HepG2 (cell line): ENCODE results near the gene VPS52. TPM values are rescaled to one million over a fixed set of nuclear protein-coding genes. Genes with fewer than 3 reads are reported as not detected.

Source experiments
- CC2D1A ChIP-seq: sonication (generic); formaldehyde crosslinking; IDR thresholded peaks from 2 replicates; pipeline ENCODE4 v1.8.1; 2023; ENCODE audit warnings: mild to moderate bottlenecking, missing genetic modification reagents
- DMTF1 ChIP-seq: sonication (generic); formaldehyde crosslinking; IDR thresholded peaks from 2 replicates; pipeline ENCODE4 v1.4.0; 2020; ENCODE audit warnings: mild to moderate bottlenecking, missing genetic modification reagents
- HNRNPK ChIP-seq: fragments of 200-400 bp; formaldehyde crosslinking; IDR thresholded peaks from 2 replicates; pipeline ENCODE4 v1.6.1; 2018; ENCODE audit warnings: low read length, low read depth, moderate library complexity, mild to moderate bottlenecking; ENCODE audit not compliant: poor library complexity, severe bottlenecking
- HOXA9 ChIP-seq: sonication (generic); formaldehyde crosslinking; IDR thresholded peaks from 2 replicates; pipeline ENCODE4 v1.8.1; 2022; ENCODE audit warnings: missing genetic modification reagents, mild to moderate bottlenecking, moderate library complexity, borderline replicate concordance
- KAT8 ChIP-seq: IDR thresholded peaks from 2 replicates; pipeline ENCODE4 v1.6.1; 2016; ENCODE audit warnings: missing genetic modification reagents, missing compliant biosample characterization
- KLF15 ChIP-seq: sonication (generic); formaldehyde crosslinking; IDR thresholded peaks from 2 replicates; pipeline ENCODE4 v1.8.1; 2023; ENCODE audit warnings: borderline replicate concordance, mild to moderate bottlenecking, inconsistent platforms, missing genetic modification reagents, mixed read lengths
- NONO ChIP-seq, 2 experiments: fragments of 450-650 bp in 1 of 2; sonication (generic) in 1 of 2; formaldehyde crosslinking in 1 of 2; IDR thresholded peaks in 1 of 2; conservative IDR thresholded peaks in 1 of 2; 2 replicates each; pipeline versions ENCODE4 v1.6.1 to v1.8.0; 2017 to 2022; ENCODE audit warnings: mild to moderate bottlenecking in 1 of 2, missing genetic modification reagents in 1 of 2, moderate library complexity in 1 of 2
- PRDM4 ChIP-seq: sonication (generic); formaldehyde crosslinking; IDR thresholded peaks from 2 replicates; pipeline ENCODE4 v1.9.0; 2021; ENCODE audit warnings: missing genetic modification reagents, borderline replicate concordance
- SIN3A ChIP-seq: IDR thresholded peaks from 2 replicates; pipeline ENCODE4 v1.6.1; 2011; ENCODE audit warnings: low read depth, mild to moderate bottlenecking, control low read depth, low read length, borderline replicate concordance
- TMF1 ChIP-seq: sonication (generic); formaldehyde crosslinking; IDR thresholded peaks from 2 replicates; pipeline ENCODE4 v1.8.1; 2022; ENCODE audit warnings: low read depth, missing genetic modification reagents
- ZFY ChIP-seq: sonication (generic); formaldehyde crosslinking; IDR thresholded peaks from 2 replicates; pipeline ENCODE4 v1.4.0; 2020; ENCODE audit warnings: missing genetic modification reagents
- ZNF136 ChIP-seq: sonication (generic); formaldehyde crosslinking; IDR thresholded peaks from 2 replicates; pipeline ENCODE4 v1.8.1; 2022; ENCODE audit warnings: low read depth, mild to moderate bottlenecking, moderate library complexity, missing genetic modification reagents
- ZNF256 ChIP-seq: sonication (generic); formaldehyde crosslinking; conservative IDR thresholded peaks from 2 replicates; pipeline ENCODE4 v1.4.0; 2020; ENCODE audit warnings: missing genetic modification reagents
- ZNF333 ChIP-seq: sonication (generic); formaldehyde crosslinking; IDR thresholded peaks from 2 replicates; pipeline ENCODE4 v1.4.0; 2020; ENCODE audit warnings: mild to moderate bottlenecking, missing genetic modification reagents, borderline replicate concordance
- ZNF672 ChIP-seq: sonication (generic); formaldehyde crosslinking; IDR thresholded peaks from 2 replicates; pipeline ENCODE4 v1.8.1; 2022; ENCODE audit warnings: missing genetic modification reagents
- ZNF724P ChIP-seq: sonication (generic); formaldehyde crosslinking; IDR thresholded peaks from 2 replicates; pipeline ENCODE4 v1.8.0; 2022; ENCODE audit warnings: missing genetic modification reagents, borderline replicate concordance
- ZNF737 ChIP-seq: sonication (generic); formaldehyde crosslinking; IDR thresholded peaks from 2 replicates; pipeline ENCODE4 v1.5.0; 2020; ENCODE audit warnings: missing genetic modification reagents, mild to moderate bottlenecking, borderline replicate concordance
- polyA plus RNA-seq, 8 experiments: library from polyadenylated mRNA; depleted of rRNA in 3 of 8; stranded (reverse) in 7 of 8; unstranded in 1 of 8; fragments of >200 nt; fragmentation: Illumina TruSeq in 4 of 8; extraction: Trizol in 4 of 8; gene quantifications; 2 replicates each; pipeline versions ENCODE4 v1.2.1 to v1.2.3, GENCODE V29; 2011 to 2016; ENCODE audit warnings: low read depth in 4 of 8, missing spikeins in 1 of 8, mixed read lengths in 1 of 8; ENCODE audit not compliant: insufficient read depth in 1 of 8
- total RNA-seq, 5 experiments: library from RNA; depleted of rRNA; stranded (reverse); fragments of >200 nt; fragmentation: Illumina TruSeq; extraction: Trizol; gene quantifications; 2 replicates each; pipeline ENCODE4 v1.2.3, GENCODE V29; 2016; ENCODE audit warnings: low read depth in 1 of 5
- TF ChIP-seq, protein P1 (sequence below): fragments of 450-650 bp; IDR thresholded peaks from 2 replicates; pipeline ENCODE4 v1.6.1; 2017; ENCODE audit warnings: mild to moderate bottlenecking
- TF ChIP-seq, protein P2 (sequence below): sonication (generic); formaldehyde crosslinking; conservative IDR thresholded peaks from 2 replicates; pipeline ENCODE4 v1.4.0; 2020; ENCODE audit warnings: missing genetic modification reagents

VPS52 gene
- total and polyA plus RNA-seq, 2 of the 13 experiments (the other 11 are each of a cell fraction or from before 2014, with no cell fraction given), result 48.9 to 85.5 TPM

DNA sequence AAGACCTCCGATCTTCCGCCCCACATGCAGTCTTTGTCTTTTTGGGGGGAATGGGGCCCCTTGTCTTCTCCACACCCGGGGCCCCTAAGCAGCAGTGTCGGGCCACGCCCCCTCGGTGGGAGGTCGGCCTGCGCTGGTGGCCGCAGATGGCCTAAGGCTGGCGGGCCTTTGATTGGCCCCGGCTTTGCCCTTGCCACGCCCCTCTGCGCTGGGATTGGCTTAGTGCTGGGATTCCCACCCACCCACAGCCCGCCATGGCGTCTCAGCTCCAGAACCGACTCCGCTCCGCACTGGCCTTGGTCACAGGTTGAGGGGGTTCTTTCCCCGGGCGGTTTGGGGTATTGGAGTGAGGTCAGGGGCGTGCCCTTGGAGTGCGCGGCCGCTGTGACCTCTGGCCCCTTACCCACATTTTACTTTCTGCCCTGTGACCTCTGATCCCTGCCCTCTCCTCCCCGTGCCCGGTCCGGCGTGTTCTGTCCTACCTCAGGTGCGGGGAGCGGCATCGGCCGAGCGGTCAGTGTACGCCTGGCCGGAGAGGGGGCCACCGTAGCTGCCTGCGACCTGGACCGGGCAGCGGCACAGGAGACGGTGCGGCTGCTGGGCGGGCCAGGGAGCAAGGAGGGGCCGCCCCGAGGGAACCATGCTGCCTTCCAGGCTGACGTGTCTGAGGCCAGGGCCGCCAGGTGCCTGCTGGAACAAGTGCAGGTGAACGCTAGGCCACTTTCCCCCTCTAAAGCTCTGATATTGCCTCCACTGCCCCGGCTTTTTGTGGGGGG lies 67.1 kb downstream of the VPS52 start, which contains the start of gene HSD17B8 (continued):
- TF ChIP-seq ZNF136 (CRISPR knock-in tag) (peak; percentile 74; the same call in 1 of the 2 replicates), TMF1 (CRISPR knock-in tag) (peak; percentile 61; the same call in 1 of the 2 replicates), NONO (IDR thresholded peaks at IDR 0.05) (no peak), NONO (CRISPR knock-in tag; conservative IDR thresholded peaks at IDR 0.05) (peak; percentile 89; the same call in 1 of the 2 replicates), HNRNPK (peak; percentile 15), HOXA9 (CRISPR knock-in tag) (no peak), SIN3A (peak; percentile 75), ZNF256 (peak; percentile 75; the same call in 1 of the 2 replicates), DMTF1 (CRISPR knock-in tag) (0 out of 2 replicates have a peak, but pooled peaks have one; percentile 57), ZNF333 (0 out of 2 replicates have a peak, but pooled peaks have one; percentile 88), ZNF672 (CRISPR knock-in tag) (no peak), PRDM4 (CRISPR knock-in tag) (no peak), KLF15 (CRISPR knock-in tag) (peak; percentile 85; the same call in 1 of the 2 replicates), ZFY (peak; percentile 74), ZNF724P (CRISPR knock-in tag) (peak; percentile 69; the same call in 1 of the 2 replicates), CC2D1A (CRISPR knock-in tag) (no peak), ZNF737 (CRISPR knock-in tag) (peak; percentile 33; the same call in 1 of the 2 replicates), KAT8 (CRISPR knock-in tag) (peak; percentile 76)
- TF ChIP-seq, protein P1, sequence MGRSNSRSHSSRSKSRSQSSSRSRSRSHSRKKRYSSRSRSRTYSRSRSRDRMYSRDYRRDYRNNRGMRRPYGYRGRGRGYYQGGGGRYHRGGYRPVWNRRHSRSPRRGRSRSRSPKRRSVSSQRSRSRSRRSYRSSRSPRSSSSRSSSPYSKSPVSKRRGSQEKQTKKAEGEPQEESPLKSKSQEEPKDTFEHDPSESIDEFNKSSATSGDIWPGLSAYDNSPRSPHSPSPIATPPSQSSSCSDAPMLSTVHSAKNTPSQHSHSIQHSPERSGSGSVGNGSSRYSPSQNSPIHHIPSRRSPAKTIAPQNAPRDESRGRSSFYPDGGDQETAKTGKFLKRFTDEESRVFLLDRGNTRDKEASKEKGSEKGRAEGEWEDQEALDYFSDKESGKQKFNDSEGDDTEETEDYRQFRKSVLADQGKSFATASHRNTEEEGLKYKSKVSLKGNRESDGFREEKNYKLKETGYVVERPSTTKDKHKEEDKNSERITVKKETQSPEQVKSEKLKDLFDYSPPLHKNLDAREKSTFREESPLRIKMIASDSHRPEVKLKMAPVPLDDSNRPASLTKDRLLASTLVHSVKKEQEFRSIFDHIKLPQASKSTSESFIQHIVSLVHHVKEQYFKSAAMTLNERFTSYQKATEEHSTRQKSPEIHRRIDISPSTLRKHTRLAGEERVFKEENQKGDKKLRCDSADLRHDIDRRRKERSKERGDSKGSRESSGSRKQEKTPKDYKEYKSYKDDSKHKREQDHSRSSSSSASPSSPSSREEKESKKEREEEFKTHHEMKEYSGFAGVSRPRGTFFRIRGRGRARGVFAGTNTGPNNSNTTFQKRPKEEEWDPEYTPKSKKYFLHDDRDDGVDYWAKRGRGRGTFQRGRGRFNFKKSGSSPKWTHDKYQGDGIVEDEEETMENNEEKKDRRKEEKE, result no peak
- TF ChIP-seq, protein P2, sequence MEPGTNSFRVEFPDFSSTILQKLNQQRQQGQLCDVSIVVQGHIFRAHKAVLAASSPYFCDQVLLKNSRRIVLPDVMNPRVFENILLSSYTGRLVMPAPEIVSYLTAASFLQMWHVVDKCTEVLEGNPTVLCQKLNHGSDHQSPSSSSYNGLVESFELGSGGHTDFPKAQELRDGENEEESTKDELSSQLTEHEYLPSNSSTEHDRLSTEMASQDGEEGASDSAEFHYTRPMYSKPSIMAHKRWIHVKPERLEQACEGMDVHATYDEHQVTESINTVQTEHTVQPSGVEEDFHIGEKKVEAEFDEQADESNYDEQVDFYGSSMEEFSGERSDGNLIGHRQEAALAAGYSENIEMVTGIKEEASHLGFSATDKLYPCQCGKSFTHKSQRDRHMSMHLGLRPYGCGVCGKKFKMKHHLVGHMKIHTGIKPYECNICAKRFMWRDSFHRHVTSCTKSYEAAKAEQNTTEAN, result 0 out of 2 replicates have a peak, but pooled peaks have one; percentile 32
